Measurements from ENCODE around the gene SEC63.

DNA sequence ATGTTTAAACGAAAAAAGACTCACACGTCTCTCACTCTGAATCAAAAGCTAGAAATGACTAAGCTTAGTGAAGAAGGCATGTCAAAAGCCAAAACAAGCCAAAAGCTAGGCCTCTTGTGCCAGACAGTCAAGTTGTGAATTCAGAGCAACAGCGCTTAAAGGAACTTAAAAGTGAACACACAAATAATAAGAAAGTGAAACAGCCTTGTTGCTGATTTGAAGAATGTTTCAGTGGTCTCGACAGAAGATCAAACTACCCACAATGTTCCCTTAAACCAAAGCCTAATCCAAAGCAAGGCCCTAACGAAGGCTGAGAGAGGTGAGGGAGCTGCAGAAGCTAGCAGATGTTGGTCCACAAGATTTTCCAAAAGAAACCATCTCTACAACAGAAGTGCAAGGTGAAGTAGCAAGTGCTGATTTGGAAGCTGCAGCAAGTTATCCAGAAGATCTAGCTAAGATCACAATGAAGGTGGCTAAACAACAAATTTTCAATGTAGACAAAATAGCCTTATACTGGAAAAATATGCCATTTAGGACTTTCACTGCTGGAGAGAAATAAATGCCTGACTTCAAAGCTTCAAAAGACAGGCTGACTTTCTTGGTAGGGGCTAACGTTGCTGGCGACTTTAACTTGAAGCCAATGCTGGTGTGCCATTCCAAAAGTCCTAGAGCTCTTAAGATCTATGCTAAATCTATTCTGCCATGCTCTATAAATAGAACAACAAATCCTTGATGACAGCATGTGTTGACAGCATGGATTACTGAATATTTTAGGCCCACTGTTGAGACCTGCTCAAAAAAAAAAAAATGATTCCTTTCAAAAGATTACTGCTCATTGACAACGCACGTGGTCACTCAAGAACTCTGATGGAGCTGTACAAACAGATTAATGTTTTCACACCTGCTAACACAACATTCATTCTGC, 40.3 kb downstream of the SEC63 start:
- TF ChIP-seq, protein P1, sequence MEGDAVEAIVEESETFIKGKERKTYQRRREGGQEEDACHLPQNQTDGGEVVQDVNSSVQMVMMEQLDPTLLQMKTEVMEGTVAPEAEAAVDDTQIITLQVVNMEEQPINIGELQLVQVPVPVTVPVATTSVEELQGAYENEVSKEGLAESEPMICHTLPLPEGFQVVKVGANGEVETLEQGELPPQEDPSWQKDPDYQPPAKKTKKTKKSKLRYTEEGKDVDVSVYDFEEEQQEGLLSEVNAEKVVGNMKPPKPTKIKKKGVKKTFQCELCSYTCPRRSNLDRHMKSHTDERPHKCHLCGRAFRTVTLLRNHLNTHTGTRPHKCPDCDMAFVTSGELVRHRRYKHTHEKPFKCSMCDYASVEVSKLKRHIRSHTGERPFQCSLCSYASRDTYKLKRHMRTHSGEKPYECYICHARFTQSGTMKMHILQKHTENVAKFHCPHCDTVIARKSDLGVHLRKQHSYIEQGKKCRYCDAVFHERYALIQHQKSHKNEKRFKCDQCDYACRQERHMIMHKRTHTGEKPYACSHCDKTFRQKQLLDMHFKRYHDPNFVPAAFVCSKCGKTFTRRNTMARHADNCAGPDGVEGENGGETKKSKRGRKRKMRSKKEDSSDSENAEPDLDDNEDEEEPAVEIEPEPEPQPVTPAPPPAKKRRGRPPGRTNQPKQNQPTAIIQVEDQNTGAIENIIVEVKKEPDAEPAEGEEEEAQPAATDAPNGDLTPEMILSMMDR (IDR thresholded peaks at IDR 0.05), result no peak
- TF ChIP-seq POLR2A (IDR thresholded peaks at IDR 0.05), result no peak

All from adrenal gland (tissue), 5 donors.